OCI-LY3 (cell line): ENCODE results near the gene ITIH3.

ENCODE experiments used
- H2AFZ ChIP-seq: fragments of 200-600, 300-600 bp; shearing (Covaris generic); 2 replicates; pipeline ENCODE4 v1.6.0; 2014; ENCODE audit warnings: antibody characterized with exemption, low read depth, low read length
- H3K27ac ChIP-seq: fragments of 200-600, 300-600 bp; sonication (generic); 2 replicates; pipeline ENCODE4 v1.5.1; 2014; ENCODE audit warnings: mild to moderate bottlenecking, low read length, moderate library complexity, mixed read lengths
- H3K27me3 ChIP-seq: fragments of 200-600, 300-600 bp; sonication (generic); 2 replicates; pipeline ENCODE4 v1.6.1; 2014; ENCODE audit warnings: low read depth, low read length, mixed read lengths
- H3K36me3 ChIP-seq: fragments of 200-600, 300-600 bp; sonication (generic); replicated peaks from 2 replicates; pipeline ENCODE3; 2014; ENCODE audit warnings: low read depth, low read length, mixed read lengths
- H3K4me1 ChIP-seq: fragments of 300-600, 200-600 bp; sonication (generic); 2 replicates; pipeline ENCODE4 v1.6.1; 2014; ENCODE audit warnings: low read length, mixed read lengths
- H3K4me2 ChIP-seq: fragments of 200-600, 300-600 bp; sonication (generic); 2 replicates; pipeline ENCODE4 v1.6.1; 2014; ENCODE audit warnings: low read length, mixed read lengths
- H3K4me3 ChIP-seq: fragments of 300-600, 200-600 bp; sonication (generic); 2 replicates; pipeline ENCODE4 v1.5.1; 2014; ENCODE audit warnings: antibody characterized with exemption, mild to moderate bottlenecking, low read length, moderate library complexity
- H3K79me2 ChIP-seq: fragments of 300-600, 200-600 bp; shearing (Covaris generic); 2 replicates; pipeline ENCODE4 v1.6.1; 2014; ENCODE audit warnings: mild to moderate bottlenecking, low read length, mixed read lengths
- H3K9ac ChIP-seq: fragments of 300-600, 200-600 bp; shearing (Covaris generic); 2 replicates; pipeline ENCODE4 v1.6.0; 2014; ENCODE audit warnings: mild to moderate bottlenecking, low read length, moderate library complexity
- H3K9me3 ChIP-seq: fragments of 200-600, 300-600 bp; shearing (Covaris generic); 2 replicates; pipeline ENCODE4 v1.6.1; 2014; ENCODE audit warnings: low read length, mixed read lengths; ENCODE audit not compliant: insufficient read depth
- H4K20me1 ChIP-seq: fragments of 200-600, 300-600 bp; sonication (generic); 2 replicates; pipeline ENCODE4 v1.6.1; 2016; ENCODE audit warnings: low read length, mixed read lengths; ENCODE audit not compliant: insufficient read depth
- EZH2phosphoT487 ChIP-seq: fragments of 200-600 bp; shearing (Covaris generic); IDR thresholded peaks from 2 replicates; pipeline ENCODE4 v1.6.1; 2018; ENCODE audit warnings: antibody characterized with exemption, mixed run types, low read depth
- TF ChIP-seq, protein P1 (sequence below): fragments of 200-600, 300-600 bp; sonication (generic); IDR thresholded peaks from 2 replicates; pipeline ENCODE4 v1.5.1; 2014; ENCODE audit warnings: antibody characterized with exemption, low read length, low read depth

The ITIH3 gene

DNA sequence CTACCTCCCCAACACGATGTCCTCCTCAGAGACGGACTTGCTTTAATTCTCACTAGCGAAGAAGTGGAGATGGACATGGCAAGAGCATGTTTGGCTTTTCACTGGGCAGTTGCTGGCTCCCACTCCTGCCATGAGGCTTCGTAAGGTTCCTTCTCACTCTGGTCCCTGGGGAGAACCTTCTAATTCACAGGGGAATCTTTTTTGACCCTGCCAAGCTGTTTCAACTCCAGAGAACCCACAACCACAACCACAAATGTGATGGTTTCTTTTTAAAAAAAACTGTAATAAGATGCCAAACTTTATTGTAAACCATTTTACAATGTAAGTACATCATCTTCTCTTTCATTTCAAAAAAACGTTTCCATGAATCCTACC, 41.9 kb downstream of the ITIH3 start:
- Histone ChIP-seq H3K27ac (no peak overlapping the region), H4K20me1 (no peaks in the 10 kb centered on the region), H3K4me1 (peaks cover 8% of the 10 kb centered on the region), H2AFZ (no peak overlapping the region), H3K9me3 (no peaks in the 10 kb centered on the region), H3K79me2 (no peaks in the 10 kb centered on the region), H3K4me3 (no peak overlapping the region), H3K9ac (no peak overlapping the region), H3K36me3 (no peaks in the 10 kb centered on the region), H3K4me2 (no peak overlapping the region), H3K27me3 (no peaks in the 10 kb centered on the region)
- TF ChIP-seq EZH2phosphoT487, result no peak
- TF ChIP-seq, protein P1, sequence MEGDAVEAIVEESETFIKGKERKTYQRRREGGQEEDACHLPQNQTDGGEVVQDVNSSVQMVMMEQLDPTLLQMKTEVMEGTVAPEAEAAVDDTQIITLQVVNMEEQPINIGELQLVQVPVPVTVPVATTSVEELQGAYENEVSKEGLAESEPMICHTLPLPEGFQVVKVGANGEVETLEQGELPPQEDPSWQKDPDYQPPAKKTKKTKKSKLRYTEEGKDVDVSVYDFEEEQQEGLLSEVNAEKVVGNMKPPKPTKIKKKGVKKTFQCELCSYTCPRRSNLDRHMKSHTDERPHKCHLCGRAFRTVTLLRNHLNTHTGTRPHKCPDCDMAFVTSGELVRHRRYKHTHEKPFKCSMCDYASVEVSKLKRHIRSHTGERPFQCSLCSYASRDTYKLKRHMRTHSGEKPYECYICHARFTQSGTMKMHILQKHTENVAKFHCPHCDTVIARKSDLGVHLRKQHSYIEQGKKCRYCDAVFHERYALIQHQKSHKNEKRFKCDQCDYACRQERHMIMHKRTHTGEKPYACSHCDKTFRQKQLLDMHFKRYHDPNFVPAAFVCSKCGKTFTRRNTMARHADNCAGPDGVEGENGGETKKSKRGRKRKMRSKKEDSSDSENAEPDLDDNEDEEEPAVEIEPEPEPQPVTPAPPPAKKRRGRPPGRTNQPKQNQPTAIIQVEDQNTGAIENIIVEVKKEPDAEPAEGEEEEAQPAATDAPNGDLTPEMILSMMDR, result no peak

DNA sequence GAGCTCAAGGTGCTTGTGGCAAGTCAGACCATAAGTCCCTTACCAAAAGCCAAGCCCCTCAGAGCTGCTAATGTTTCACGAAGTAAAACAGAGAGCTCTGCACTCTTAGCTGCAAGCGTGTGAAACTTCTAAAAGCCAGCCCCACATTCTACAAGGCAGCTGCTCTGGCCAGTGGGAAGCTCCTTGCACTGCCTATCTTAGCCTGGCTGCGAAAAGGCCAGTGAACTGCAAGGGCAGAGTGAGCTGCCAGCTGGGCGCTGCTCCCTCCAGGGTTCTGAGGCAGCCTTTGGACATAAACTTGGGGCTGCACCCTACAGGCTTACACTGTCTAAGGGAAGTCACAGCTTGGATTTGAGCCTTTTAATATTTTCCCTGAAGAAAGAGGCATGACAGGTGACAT, 42.4 kb downstream of the ITIH3 start:
- H3K9ac ChIP-seq, result no peak overlapping the region
- TF ChIP-seq, protein P1, result no peak
- TF ChIP-seq EZH2phosphoT487, result no peak
- no peaks in the 10 kb centered on the region for H3K9me3 ChIP-seq
- no peaks in the 10 kb centered on the region for H3K27me3 ChIP-seq
- H3K79me2 ChIP-seq, result no peaks in the 10 kb centered on the region
- no peak overlapping the region for H2AFZ ChIP-seq
- H3K4me2 ChIP-seq, result no peak overlapping the region
- no peak overlapping the region for H3K27ac ChIP-seq
- H3K4me3 ChIP-seq, result no peak overlapping the region
- peaks cover 11% of the 10 kb centered on the region for H3K4me1 ChIP-seq
- H3K36me3 ChIP-seq, result no peaks in the 10 kb centered on the region
- no peaks in the 10 kb centered on the region for H4K20me1 ChIP-seq

DNA sequence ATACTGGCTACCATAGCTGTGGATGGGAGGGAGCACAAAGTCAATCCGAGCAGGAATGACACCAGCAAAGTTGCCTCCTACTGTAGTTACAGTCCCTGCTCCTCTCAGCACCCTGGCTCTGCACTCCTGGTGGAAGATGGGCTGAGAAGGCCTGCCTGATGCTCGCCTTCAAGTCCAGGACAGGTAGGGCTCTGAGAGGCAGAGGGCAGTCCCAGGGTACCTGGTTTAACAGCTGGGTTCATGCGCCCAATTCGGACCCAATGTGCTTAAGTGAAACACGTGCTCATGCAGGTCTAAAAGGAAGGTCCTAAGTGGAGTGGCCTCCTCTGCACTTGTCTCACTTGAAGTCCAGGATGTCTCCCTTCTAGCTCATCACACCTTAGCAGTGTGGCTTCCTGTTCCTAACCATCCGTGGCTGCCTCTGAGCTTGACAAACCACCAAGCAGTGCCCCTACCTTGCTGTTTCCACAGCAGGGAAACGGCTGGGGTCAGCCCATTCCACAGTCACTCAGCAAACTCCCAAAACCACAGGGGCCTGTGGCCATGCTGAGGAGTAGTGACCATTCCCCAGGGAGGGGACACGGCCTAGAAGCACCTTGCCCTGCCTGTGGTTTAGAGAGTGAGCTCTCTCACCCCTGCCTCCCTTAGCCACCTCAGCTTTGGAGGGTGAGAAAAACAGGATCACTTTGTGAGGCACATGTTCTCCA, 44.1 kb downstream of the ITIH3 start:
- H3K9me3 ChIP-seq, result no peaks in the 10 kb centered on the region
- H3K9ac ChIP-seq, result no peak overlapping the region
- H3K27me3 ChIP-seq, result no peaks in the 10 kb centered on the region
- TF ChIP-seq EZH2phosphoT487, result no peak
- TF ChIP-seq, protein P1, result no peak
- H3K36me3 ChIP-seq, result no peaks in the 10 kb centered on the region
- H3K4me1 ChIP-seq, result peaks cover 11% of the 10 kb centered on the region
- no peak overlapping the region for H3K4me3 ChIP-seq
- H4K20me1 ChIP-seq, result no peaks in the 10 kb centered on the region
- no peak overlapping the region for H3K4me2 ChIP-seq
- no peak overlapping the region for H2AFZ ChIP-seq
- no peaks in the 10 kb centered on the region for H3K79me2 ChIP-seq
- H3K27ac ChIP-seq, result no peak overlapping the region

DNA sequence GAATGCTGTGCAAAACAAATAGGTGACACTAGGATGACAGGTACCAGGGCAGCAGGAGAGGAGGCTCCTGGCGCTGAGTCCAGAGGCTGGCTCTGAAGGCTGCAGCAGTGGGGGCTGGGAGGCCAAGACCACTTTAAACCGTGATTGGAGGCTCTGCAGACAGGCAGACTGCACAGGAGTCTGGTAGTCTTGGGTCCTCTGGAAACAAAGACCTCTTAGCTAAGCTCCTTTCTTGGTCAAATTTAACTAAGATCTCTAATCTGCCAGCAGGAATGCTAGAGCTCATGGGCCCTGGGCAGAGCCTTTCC, 44.6 kb downstream of the ITIH3 start:
- Histone ChIP-seq H4K20me1 (no peaks in the 10 kb centered on the region), H3K4me2 (no peak overlapping the region), H3K9me3 (no peaks in the 10 kb centered on the region), H3K9ac (no peak overlapping the region), H3K79me2 (no peaks in the 10 kb centered on the region), H3K27ac (no peak overlapping the region), H3K27me3 (no peaks in the 10 kb centered on the region), H2AFZ (no peak overlapping the region), H3K4me3 (no peak overlapping the region), H3K4me1 (peaks cover 11% of the 10 kb centered on the region), H3K36me3 (no peaks in the 10 kb centered on the region)
- no peak for TF ChIP-seq EZH2phosphoT487
- TF ChIP-seq, protein P1, result no peak
